HCT116 (cell line): Measurements from ENCODE around the gene CCDC88C. TPM values are rescaled to one million over a fixed set of nuclear protein-coding genes. Genes with fewer than 3 reads are reported as not detected.

Source experiments
- ATAC-seq: fragments of 200-7000 bp; cut with Tn5 transposase; 2 replicates; pipeline ENCODE4 v1.9.1; 2020; ENCODE audit warnings: mild to moderate bottlenecking, moderate library complexity
- BruUV-seq: library from RNA; stranded (reverse); fragments of 400-500 nt; replicated peaks from 2 replicates; lab custom pipeline; 2021; lab: Mats Ljungman, UMichigan
- CTCF ChIA-PET: fragments of 300-600 bp; sonication (Branson Sonifier 250); formaldehyde crosslinking; loops from one replicate; lab custom pipeline; 2021; ENCODE audit warnings: antibody characterized with exemption; lab: Charles Lee
- POLR2A ChIA-PET: fragments of 300-600, 350-600 bp; sonication (Branson Sonifier 250); formaldehyde crosslinking; loops from one replicate; lab custom pipeline; 2021; ENCODE audit warnings: antibody characterized with exemption; lab: Charles Lee
- RAD21 ChIA-PET, 2 experiments: fragments of 300-600 bp; sonication (Branson Sonifier 250); formaldehyde crosslinking; loops; one replicate each; lab custom pipeline; 2023; ENCODE audit warnings: low total read pairs in 2 of 2; ENCODE audit not compliant: uncharacterized antibody in 2 of 2, unreplicated experiment in 2 of 2, low non-redundant PET in 1 of 2; lab: Charles Lee
- DNase-seq: peaks from one replicate; pipeline ENCODE4 v3.0.0-alpha.2; 2010; ENCODE audit warnings: low read depth, low spot score
- H2AFZ ChIP-seq: fragments of 200-600 bp; shearing (Covaris generic), sonication (generic); 2 replicates; pipeline ENCODE4 v1.6.1; 2017; ENCODE audit warnings: low read depth, mixed run types, mixed read lengths, antibody characterized with exemption, low read length; ENCODE audit not compliant: poor library complexity, severe bottlenecking
- H3K27ac ChIP-seq: 2 replicates; pipeline ENCODE4 v1.5.1; 2012; ENCODE audit warnings: low read depth, low read length
- H3K27me3 ChIP-seq: fragments of 200-600 bp; sonication (generic); 2 replicates; pipeline ENCODE4 v1.6.1; 2016; ENCODE audit warnings: mixed run types, low read length, mixed read lengths; ENCODE audit not compliant: insufficient read depth
- H3K36me3 ChIP-seq, 2 experiments: fragments of 200-500 bp in 1 of 2; fragments of 200-600 bp in 1 of 2; sonication (Bioruptor generic) in 1 of 2; sonication (generic) in 1 of 2; 2 replicates each; pipeline versions ENCODE4 v1.5.1 to v1.6.1; 2014 to 2016; ENCODE audit warnings: low read length in 2 of 2, inconsistent platforms in 1 of 2, mixed read lengths in 1 of 2, mixed run types in 1 of 2; ENCODE audit not compliant: insufficient read depth in 2 of 2, control insufficient read depth in 1 of 2
- H3K4me1 ChIP-seq, 2 experiments: fragments of 200-600 bp in 1 of 2; sonication (generic) in 1 of 2; 2 replicates each; pipeline versions ENCODE4 v1.5.1 to v1.6.1; 2012 to 2017; ENCODE audit warnings: low read length in 2 of 2, inconsistent platforms in 1 of 2, mild to moderate bottlenecking in 1 of 2, mixed read lengths in 1 of 2, mixed run types in 1 of 2, moderate library complexity in 1 of 2; ENCODE audit not compliant: insufficient read depth in 2 of 2, control insufficient read depth in 1 of 2
- H3K4me2 ChIP-seq: fragments of 200-600 bp; sonication (generic); 2 replicates; pipeline ENCODE4 v1.6.1; 2017; ENCODE audit warnings: mixed run types, low read length, mixed read lengths
- H3K4me3 ChIP-seq, 2 experiments: fragments of 200-600 bp in 1 of 2; sonication (generic) in 1 of 2; replicated peaks in 1 of 2; 2 replicates each; pipeline ENCODE4 v1.5.1; 2011 to 2016; ENCODE audit warnings: low read length in 2 of 2, control low read depth in 1 of 2, low read depth in 1 of 2, mild to moderate bottlenecking in 1 of 2, mixed read lengths in 1 of 2, mixed run types in 1 of 2
- H3K79me2 ChIP-seq: fragments of 200-600 bp; sonication (generic); 2 replicates; pipeline ENCODE4 v1.6.1; 2017; ENCODE audit warnings: mild to moderate bottlenecking, mixed run types, low read length, moderate library complexity, mixed read lengths; ENCODE audit not compliant: insufficient read depth
- H3K9ac ChIP-seq: fragments of 200-600 bp; sonication (generic); 2 replicates; pipeline ENCODE4 v1.6.1; 2016; ENCODE audit warnings: low read length, mixed read lengths
- H3K9me2 ChIP-seq: fragments of 200-600 bp; sonication (generic), shearing (Covaris generic); 2 replicates; pipeline ENCODE4 v1.6.1; 2017; ENCODE audit warnings: mixed run types, mild to moderate bottlenecking, moderate library complexity; ENCODE audit not compliant: insufficient read depth
- H3K9me3 ChIP-seq, 2 experiments: fragments of 200-500 bp in 1 of 2; fragments of 200-600 bp in 1 of 2; sonication (Bioruptor generic) in 1 of 2; sonication (generic) in 1 of 2; 2 replicates each; pipeline ENCODE4 v1.6.1; 2014 to 2017; ENCODE audit warnings: low read length in 2 of 2, mixed read lengths in 2 of 2, inconsistent platforms in 1 of 2, low read depth in 1 of 2, mild to moderate bottlenecking in 1 of 2, mixed run types in 1 of 2, moderate library complexity in 1 of 2; ENCODE audit not compliant: control insufficient read depth in 1 of 2, insufficient read depth in 1 of 2
- H4K20me1 ChIP-seq: fragments of 200-600 bp; sonication (generic), shearing (Covaris generic); 2 replicates; pipeline ENCODE4 v1.6.1; 2017; ENCODE audit warnings: mixed run types, mild to moderate bottlenecking, moderate library complexity; ENCODE audit not compliant: insufficient read depth
- CBX3 ChIP-seq: IDR thresholded peaks from 2 replicates; pipeline ENCODE4 v1.6.1; 2012; ENCODE audit warnings: low read depth
- CEBPB ChIP-seq: IDR thresholded peaks from 2 replicates; pipeline ENCODE4 v1.6.1; 2012; ENCODE audit warnings: low read depth
- ELF1 ChIP-seq: IDR thresholded peaks from 2 replicates; pipeline ENCODE4 v1.6.1; 2012; ENCODE audit warnings: low read depth, borderline replicate concordance
- EZH2 ChIP-seq: fragments of 200-600 bp; sonication (generic); IDR thresholded peaks from 2 replicates; pipeline ENCODE4 v1.6.1; 2017; ENCODE audit warnings: antibody characterized with exemption, mixed run types
- POLR2AphosphoS5 ChIP-seq: IDR thresholded peaks from 2 replicates; pipeline ENCODE4 v1.6.1; 2011; ENCODE audit warnings: mild to moderate bottlenecking, low read depth, low read length, moderate library complexity
- RAD21 ChIP-seq: IDR thresholded peaks from 2 replicates; pipeline ENCODE4 v1.6.1; 2012; ENCODE audit warnings: low read depth, mild to moderate bottlenecking
- REST ChIP-seq: IDR thresholded peaks from 2 replicates; pipeline ENCODE4 v1.6.1; 2012; ENCODE audit warnings: low read depth
- SIN3A ChIP-seq: IDR thresholded peaks from 2 replicates; pipeline ENCODE4 v1.6.1; 2012; ENCODE audit warnings: low read depth
- SP1 ChIP-seq: IDR thresholded peaks from 2 replicates; pipeline ENCODE4 v1.6.1; 2012; ENCODE audit warnings: low read depth
- SRF ChIP-seq: IDR thresholded peaks from 2 replicates; pipeline ENCODE4 v1.6.1; 2012; ENCODE audit warnings: low read depth
- TCF7L2 ChIP-seq: IDR thresholded peaks from 2 replicates; pipeline ENCODE4 v1.7.0; 2011; ENCODE audit warnings: borderline replicate concordance, inconsistent platforms; ENCODE audit not compliant: insufficient read depth, insufficient read length; ENCODE audit errors: extremely low read depth
- YY1 ChIP-seq: IDR thresholded peaks from 2 replicates; pipeline ENCODE4 v1.6.1; 2011; ENCODE audit warnings: low read length, low read depth, moderate library complexity, mild to moderate bottlenecking; ENCODE audit not compliant: insufficient replicate concordance; ENCODE audit errors: extremely low read depth
- ZFX ChIP-seq: fragments of 450-650 bp; IDR thresholded peaks from 2 replicates; pipeline ENCODE4 v1.6.1; 2017
- ZNF274 ChIP-seq: fragments of 200-500 bp; sonication (Bioruptor generic); IDR thresholded peaks from 2 replicates; pipeline ENCODE4 v1.6.1; 2014; ENCODE audit warnings: mild to moderate bottlenecking, low read depth, low read length, inconsistent platforms
- intact Hi-C: fragments of 100-400 bp; cut with micrococcal nuclease; formaldehyde crosslinking; loops from 2 replicates; pipeline ENCODE4 v1.10.0; 2022
- total RNA-seq: library from RNA; stranded (reverse); gene quantifications from one replicate; pipeline ENCODE4 v1.2.1, GENCODE V29; 2021; ENCODE audit not compliant: unreplicated experiment
- TF ChIP-seq, protein P1 (sequence below), 3 experiments: fragments of 200-600 bp in 1 of 3; sonication (generic) in 1 of 3; IDR thresholded peaks in 2 of 3; conservative IDR thresholded peaks in 1 of 3; 2 replicates each; pipeline ENCODE4 v1.5.1; 2012 to 2017; ENCODE audit warnings: low read depth in 2 of 3, low read length in 2 of 3, antibody characterized with exemption in 1 of 3, borderline replicate concordance in 1 of 3, control low read depth in 1 of 3, mild to moderate bottlenecking in 1 of 3, mixed read lengths in 1 of 3, mixed run types in 1 of 3, moderate library complexity in 1 of 3; ENCODE audit not compliant: insufficient read depth in 1 of 3
- TF ChIP-seq, protein P2 (sequence below): IDR thresholded peaks from 2 replicates; pipeline ENCODE4 v1.6.1; 2012

Gene CCDC88C
- total RNA-seq, 1 experiment from 2014 or later = 20.8 TPM

DNA sequence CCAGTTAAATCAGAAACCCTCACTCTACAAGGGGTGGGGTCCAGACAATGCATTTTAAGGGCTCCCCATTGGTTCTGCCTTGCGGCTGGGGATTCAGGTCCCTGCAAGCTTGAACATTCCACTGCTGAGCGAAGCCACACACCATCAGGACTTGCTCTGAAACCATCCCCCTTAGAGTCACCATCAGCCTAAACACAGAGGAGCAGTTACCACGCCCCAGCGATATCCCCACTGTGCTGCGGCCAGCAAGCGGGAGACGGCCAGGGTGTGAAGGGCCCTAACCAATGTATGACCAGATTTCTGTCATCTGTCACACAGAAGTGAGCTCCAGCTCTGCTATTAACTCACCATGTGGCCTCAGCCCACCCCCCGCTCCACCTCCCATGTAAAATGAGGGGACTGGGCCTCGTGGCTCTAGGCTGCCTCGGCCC is 29.7 kb downstream of the CCDC88C start:
- DNase-seq (no peak), ATAC-seq (no peak)
- BruUV-seq = no TSS peak
- POLR2A ChIA-PET = no interaction called here
- no peaks in the 10 kb centered on the region for H4K20me1 ChIP-seq
- no peaks in the 10 kb centered on the region for H3K27me3 ChIP-seq
- intact Hi-C loops = no loop called here
- H3K4me1 ChIP-seq = no peaks in the 10 kb centered on the region
- no peak overlapping the region for H3K27ac ChIP-seq
- RAD21 ChIA-PET = no interaction called here
- no peak overlapping the region for H3K4me2 ChIP-seq
- no peaks in the 10 kb centered on the region for H3K9me2 ChIP-seq
- no peak overlapping the region for H2AFZ ChIP-seq
- peaks cover 3% of the 10 kb centered on the region; the same call in 1 of the 2 replicates for H3K79me2 ChIP-seq
- no peak for TF ChIP-seq CBX3
- no peak for TF ChIP-seq YY1
- TF ChIP-seq CEBPB = no peak
- TF ChIP-seq REST = no peak
- TF ChIP-seq EZH2 = no peak
- no peak for TF ChIP-seq ELF1
- TF ChIP-seq ZFX = no peak
- no peak for TF ChIP-seq TCF7L2
- TF ChIP-seq POLR2AphosphoS5 = no peak
- TF ChIP-seq, protein P1, sequence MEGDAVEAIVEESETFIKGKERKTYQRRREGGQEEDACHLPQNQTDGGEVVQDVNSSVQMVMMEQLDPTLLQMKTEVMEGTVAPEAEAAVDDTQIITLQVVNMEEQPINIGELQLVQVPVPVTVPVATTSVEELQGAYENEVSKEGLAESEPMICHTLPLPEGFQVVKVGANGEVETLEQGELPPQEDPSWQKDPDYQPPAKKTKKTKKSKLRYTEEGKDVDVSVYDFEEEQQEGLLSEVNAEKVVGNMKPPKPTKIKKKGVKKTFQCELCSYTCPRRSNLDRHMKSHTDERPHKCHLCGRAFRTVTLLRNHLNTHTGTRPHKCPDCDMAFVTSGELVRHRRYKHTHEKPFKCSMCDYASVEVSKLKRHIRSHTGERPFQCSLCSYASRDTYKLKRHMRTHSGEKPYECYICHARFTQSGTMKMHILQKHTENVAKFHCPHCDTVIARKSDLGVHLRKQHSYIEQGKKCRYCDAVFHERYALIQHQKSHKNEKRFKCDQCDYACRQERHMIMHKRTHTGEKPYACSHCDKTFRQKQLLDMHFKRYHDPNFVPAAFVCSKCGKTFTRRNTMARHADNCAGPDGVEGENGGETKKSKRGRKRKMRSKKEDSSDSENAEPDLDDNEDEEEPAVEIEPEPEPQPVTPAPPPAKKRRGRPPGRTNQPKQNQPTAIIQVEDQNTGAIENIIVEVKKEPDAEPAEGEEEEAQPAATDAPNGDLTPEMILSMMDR (IDR thresholded peaks at IDR 0.05 in 2 of 3, conservative IDR thresholded peaks at IDR 0.05 in 1 of 3; ENCODE audit: borderline replicate concordance in 1 of 3, insufficient read depth in 1 of 3, low read depth in 2 of 3, low read length in 2 of 3) = no peak
- no peak for TF ChIP-seq SP1
- TF ChIP-seq ZNF274 = no peak
- TF ChIP-seq, protein P2, sequence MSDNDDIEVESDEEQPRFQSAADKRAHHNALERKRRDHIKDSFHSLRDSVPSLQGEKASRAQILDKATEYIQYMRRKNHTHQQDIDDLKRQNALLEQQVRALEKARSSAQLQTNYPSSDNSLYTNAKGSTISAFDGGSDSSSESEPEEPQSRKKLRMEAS = no peak
- no peak for TF ChIP-seq RAD21
- TF ChIP-seq SRF = no peak
- TF ChIP-seq SIN3A = no peak
- no peaks in the 10 kb centered on the region for H3K36me3 ChIP-seq
- CTCF ChIA-PET = no interaction called here
- no peak overlapping the region for H3K9ac ChIP-seq
- no peaks in the 10 kb centered on the region for H3K9me3 ChIP-seq
- no peak overlapping the region for H3K4me3 ChIP-seq
